Tibial nerve (tissue), 4 donors: ENCODE results near the gene DLG4. TPM values are rescaled to one million over a fixed set of nuclear protein-coding genes. Genes with fewer than 3 reads are reported as not detected.
A peak's percentile ranks its signal among the peaks of the same experiment; 100 is the strongest.

Source experiments
- DNase-seq, 2 donors: peaks; one replicate each; pipeline ENCODE4 v3.0.0-alpha.2; 2019; ENCODE audit warnings: low spot score in 2 of 2
- H3K27ac ChIP-seq, 4 donors: fragments of 200-600 bp; sonication (generic) in 3 of 4; one replicate each; pipeline ENCODE4 v1.5.1; 2017 to 2019; ENCODE audit warnings: mild to moderate bottlenecking in 1 of 4
- H3K27me3 ChIP-seq, 2 donors: fragments of 200-600 bp; sonication (generic) in 1 of 2; one replicate each; pipeline versions ENCODE4 v1.5.1 to v1.6.0; 2017 to 2019
- H3K36me3 ChIP-seq, 3 donors: fragments of 200-600 bp; sonication (generic); one replicate each; pipeline ENCODE4 v1.5.1; 2018 to 2019
- H3K4me1 ChIP-seq, 4 donors: fragments of 200-600 bp; sonication (generic) in 3 of 4; one replicate each; pipeline ENCODE4 v1.5.1; 2017 to 2019
- H3K4me3 ChIP-seq, 4 donors: fragments of 200-600 bp; sonication (generic) in 3 of 4; one replicate each; pipeline ENCODE4 v1.5.1; 2017 to 2019; ENCODE audit warnings: mild to moderate bottlenecking in 1 of 4, moderate library complexity in 1 of 4
- H3K9me3 ChIP-seq, 4 donors: fragments of 200-600 bp; sonication (generic) in 3 of 4; one replicate each; pipeline ENCODE4 v1.5.1; 2017 to 2019
- EP300 ChIP-seq, 2 donors: sonication (generic); formaldehyde crosslinking; IDR thresholded peaks; one replicate each; pipeline ENCODE4 v1.6.1; 2017; ENCODE audit warnings: antibody characterized with exemption in 2 of 2, mild to moderate bottlenecking in 1 of 2
- POLR2A ChIP-seq, 2 donors: fragments of 450-650 bp; IDR thresholded peaks; one replicate each; pipeline ENCODE4 v1.6.1; 2017; ENCODE audit warnings: antibody characterized with exemption in 2 of 2, mild to moderate bottlenecking in 2 of 2, moderate library complexity in 2 of 2
- WGBS, 2 donors: methylation state at CpG; one replicate each; pipeline ENCODE4 v1.1.5; 2018; 5-methylcytosine and 5-hydroxymethylcytosine counted together
- total RNA-seq, 4 donors: library from RNA; depleted of rRNA; stranded (reverse); fragments of >200 nt; gene quantifications; one replicate each; pipeline ENCODE4 v1.1.0, GENCODE V29; 2016
- TF ChIP-seq, protein P1 (sequence below), 5 experiments: fragments of 200-600 bp in 3 of 5; fragments of 450-650 bp in 2 of 5; sonication (generic) in 3 of 5; IDR thresholded peaks; one replicate each; pipeline ENCODE4 v1.5.1; 2016 to 2019; ENCODE audit warnings: antibody characterized with exemption in 5 of 5, mild to moderate bottlenecking in 3 of 5, moderate library complexity in 2 of 5

The DLG4 gene
- total RNA-seq, 4 donors from 2014 or later = 7.3 to 22.8 (median 16.1) TPM

DNA sequence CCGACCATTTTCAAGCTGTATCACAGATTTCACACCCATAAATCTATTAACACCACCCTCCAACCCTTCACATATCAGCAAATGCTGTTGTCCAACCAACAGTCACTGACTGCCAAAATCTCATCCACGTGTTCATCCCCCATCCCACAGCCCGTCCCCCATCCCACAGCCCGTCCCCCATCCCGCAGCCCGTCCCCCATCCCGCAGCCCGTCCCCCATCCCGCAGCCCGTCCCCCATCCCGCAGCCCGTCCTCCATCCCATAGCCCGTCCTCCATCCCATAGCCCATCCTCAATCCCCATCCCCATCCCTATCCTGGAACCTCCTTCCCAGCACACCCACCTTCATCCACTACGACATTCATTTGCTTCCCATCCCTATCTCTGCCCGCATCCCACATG is 14.1 kb downstream of the DLG4 start:
- no peak for TF ChIP-seq POLR2A (IDR thresholded peaks at IDR 0.05)
- TF ChIP-seq, protein P1, sequence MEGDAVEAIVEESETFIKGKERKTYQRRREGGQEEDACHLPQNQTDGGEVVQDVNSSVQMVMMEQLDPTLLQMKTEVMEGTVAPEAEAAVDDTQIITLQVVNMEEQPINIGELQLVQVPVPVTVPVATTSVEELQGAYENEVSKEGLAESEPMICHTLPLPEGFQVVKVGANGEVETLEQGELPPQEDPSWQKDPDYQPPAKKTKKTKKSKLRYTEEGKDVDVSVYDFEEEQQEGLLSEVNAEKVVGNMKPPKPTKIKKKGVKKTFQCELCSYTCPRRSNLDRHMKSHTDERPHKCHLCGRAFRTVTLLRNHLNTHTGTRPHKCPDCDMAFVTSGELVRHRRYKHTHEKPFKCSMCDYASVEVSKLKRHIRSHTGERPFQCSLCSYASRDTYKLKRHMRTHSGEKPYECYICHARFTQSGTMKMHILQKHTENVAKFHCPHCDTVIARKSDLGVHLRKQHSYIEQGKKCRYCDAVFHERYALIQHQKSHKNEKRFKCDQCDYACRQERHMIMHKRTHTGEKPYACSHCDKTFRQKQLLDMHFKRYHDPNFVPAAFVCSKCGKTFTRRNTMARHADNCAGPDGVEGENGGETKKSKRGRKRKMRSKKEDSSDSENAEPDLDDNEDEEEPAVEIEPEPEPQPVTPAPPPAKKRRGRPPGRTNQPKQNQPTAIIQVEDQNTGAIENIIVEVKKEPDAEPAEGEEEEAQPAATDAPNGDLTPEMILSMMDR (IDR thresholded peaks at IDR 0.05) = no peak
- no peak for TF ChIP-seq EP300 (IDR thresholded peaks at IDR 0.05)
- Histone ChIP-seq H3K9me3 (no peaks in the 10 kb centered on the region), H3K27ac (peak overlapping the region in 3 of 4 donors; percentile 58 to 81 (median 75)), H3K36me3 (peaks cover 0 to 20% (median 4%) of the 10 kb centered on the region in 3 donors), H3K4me1 (peaks cover 0 to 22% (median 4%) of the 10 kb centered on the region in 4 donors), H3K4me3 (peak overlapping the region in 3 of 4 donors; percentile 41 to 59 (median 52)), H3K27me3 (no peaks in the 10 kb centered on the region)
- 23 to 29% methylated on average over 15 of the region's 15 CpGs for WGBS, 2 donors
- no peak for DNase-seq

DNA sequence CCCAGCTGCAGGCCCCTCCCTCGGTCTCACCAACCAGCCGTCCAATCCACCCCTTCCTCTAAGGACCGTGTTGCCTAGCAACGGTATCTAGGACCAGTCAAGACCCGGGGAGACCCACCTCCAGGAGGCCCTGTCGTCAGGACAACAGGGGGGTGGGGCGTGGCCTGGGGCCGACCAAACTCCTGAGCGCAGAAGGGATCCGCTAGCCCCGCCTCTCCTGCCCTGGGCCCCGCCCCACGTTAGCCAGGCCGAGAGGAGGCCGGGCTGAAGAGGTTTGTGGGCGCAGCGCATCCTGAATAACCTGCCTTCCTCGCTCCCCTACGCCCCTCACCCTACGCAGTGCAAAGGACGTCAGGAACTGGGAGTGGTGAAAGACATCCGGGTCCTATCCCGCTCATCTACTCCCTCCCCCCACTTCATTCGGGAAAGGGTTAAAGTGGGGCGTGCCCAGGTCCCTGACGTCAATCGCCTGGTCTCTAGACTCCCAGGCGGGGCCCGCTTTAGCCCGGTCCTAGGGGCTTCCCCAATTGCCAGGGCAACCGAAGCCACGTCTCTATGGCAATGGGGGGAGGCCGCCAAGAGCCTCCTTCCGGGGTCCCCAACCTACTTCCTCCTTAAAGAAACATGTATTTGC is 14.7 kb downstream of the DLG4 start:
- H3K9me3 ChIP-seq = no peaks in the 10 kb centered on the region
- H3K4me3 ChIP-seq = peak overlapping the region; percentile 25 to 59 (median 46)
- H3K36me3 ChIP-seq = peaks cover 0 to 20% (median 4%) of the 10 kb centered on the region in 3 donors
- H3K27ac ChIP-seq = peak overlapping the region in 3 of 4 donors; percentile 58 to 81 (median 75)
- peaks cover 0 to 22% (median 4%) of the 10 kb centered on the region in 4 donors for H3K4me1 ChIP-seq
- peak; percentile 58 to 59 for DNase-seq
- H3K27me3 ChIP-seq = no peaks in the 10 kb centered on the region
- peak in 1 of 2 donors; percentile 54 for TF ChIP-seq EP300 (IDR thresholded peaks at IDR 0.05)
- peak in 1 of 2 donors; percentile 34 for TF ChIP-seq POLR2A (IDR thresholded peaks at IDR 0.05)
- TF ChIP-seq, protein P1 (IDR thresholded peaks at IDR 0.05) = no peak
- 0 to 2% methylated on average over 31 of the region's 34 CpGs for WGBS, 2 donors

- Histone ChIP-seq H3K4me3 (peak overlapping the region; percentile 25 to 59 (median 46)), H3K27ac (peak overlapping the region in 3 of 4 donors; percentile 58 to 81 (median 75)), H3K9me3 (no peaks in the 10 kb centered on the region), H3K36me3 (peaks cover 0 to 22% (median 4%) of the 10 kb centered on the region in 3 donors), H3K4me1 (peaks cover 0 to 22% (median 4%) of the 10 kb centered on the region in 4 donors), H3K27me3 (no peaks in the 10 kb centered on the region)
- WGBS, 2 donors = 71 to 75% methylated on average over 15 of the region's 15 CpGs
- no peak for DNase-seq
- TF ChIP-seq POLR2A (IDR thresholded peaks at IDR 0.05) (no peak), EP300 (IDR thresholded peaks at IDR 0.05) (no peak)
- TF ChIP-seq, protein P1 (IDR thresholded peaks at IDR 0.05) = no peak
These were observed 15.3 kb downstream of the DLG4 start for GRCh38 chr17:7204336-7204735.

- Histone ChIP-seq H3K9me3 (no peaks in the 10 kb centered on the region), H3K36me3 (peaks cover 0 to 29% (median 4%) of the 10 kb centered on the region in 3 donors), H3K4me1 (peaks cover 0 to 22% (median 4%) of the 10 kb centered on the region in 4 donors), H3K27ac (no peak overlapping the region), H3K4me3 (no peak overlapping the region), H3K27me3 (no peaks in the 10 kb centered on the region)
- TF ChIP-seq, protein P1 (IDR thresholded peaks at IDR 0.05) = no peak
- TF ChIP-seq EP300 (IDR thresholded peaks at IDR 0.05) = no peak
- no peak for TF ChIP-seq POLR2A (IDR thresholded peaks at IDR 0.05)
- no peak for DNase-seq
- 92% methylated on average over 16 of the region's 16 CpGs for WGBS, 2 donors
These were observed 16.2 kb downstream of the DLG4 start for GRCh38 chr17:7203391-7203790.

- H3K27ac ChIP-seq = no peak overlapping the region
- H3K4me3 ChIP-seq = no peak overlapping the region
- TF ChIP-seq POLR2A (IDR thresholded peaks at IDR 0.05) = no peak
- TF ChIP-seq EP300 (IDR thresholded peaks at IDR 0.05) = no peak
- TF ChIP-seq, protein P1 (IDR thresholded peaks at IDR 0.05) = no peak
- 87 to 88% methylated on average over 9 to 20 of the region's 22 CpGs for WGBS, 2 donors
- no peaks in the 10 kb centered on the region for H3K4me1 ChIP-seq
- no peaks in the 10 kb centered on the region for H3K27me3 ChIP-seq
- DNase-seq = no peak
- peaks cover 0 to 73% (median 0%) of the 10 kb centered on the region in 3 donors for H3K36me3 ChIP-seq
- no peaks in the 10 kb centered on the region for H3K9me3 ChIP-seq
These were observed 22.8 kb downstream of the DLG4 start for GRCh38 chr17:7196651-7197401.
